ENCODE results near the gene CLIC6. TPM values are rescaled to one million over a fixed set of nuclear protein-coding genes. Genes with fewer than 3 reads are reported as not detected.

CLIC6 gene
- total RNA-seq, 1 experiment from 2014 or later: 0.24 TPM

GRCh38 chr21:34635307-34635706, 33.5 kb upstream of the CLIC6 start:
- Mint-ChIP-seq H3K9me3 (ENCODE audit: low read depth, unreplicated experiment) (no peaks in the 10 kb centered on the region), H3K4me1 (ENCODE audit: low read depth, unreplicated experiment) (peaks cover 2% of the 10 kb centered on the region), H3K36me3 (ENCODE audit: insufficient read depth, unreplicated experiment) (no peaks in the 10 kb centered on the region), H3K27ac (ENCODE audit: unreplicated experiment) (no peak overlapping the region), H3K4me3 (ENCODE audit: low read depth, unreplicated experiment) (no peak overlapping the region), H3K27me3 (ENCODE audit: unreplicated experiment) (peaks cover 43% of the 10 kb centered on the region)
- CTCF ChIA-PET: no interaction called here
- peak; percentile 11 for TF ChIP-seq CTCF (IDR thresholded peaks at IDR 0.05; ENCODE audit: unreplicated experiment)
- DNase-seq: peak; percentile 8
- intact Hi-C loops (cut with micrococcal nuclease; ENCODE audit: unreplicated experiment): no loop called here
- BruUV-seq (replicated peaks): no TSS peak

GRCh38 chr21:34636961-34637360, 31.8 kb upstream of the CLIC6 start:
- H3K4me3 Mint-ChIP-seq (ENCODE audit: low read depth, unreplicated experiment): no peak overlapping the region
- H3K36me3 Mint-ChIP-seq (ENCODE audit: insufficient read depth, unreplicated experiment): no peaks in the 10 kb centered on the region
- CTCF ChIA-PET: no interaction called here
- H3K9me3 Mint-ChIP-seq (ENCODE audit: low read depth, unreplicated experiment): no peaks in the 10 kb centered on the region
- DNase-seq: no peak
- no peak overlapping the region for H3K27ac Mint-ChIP-seq (ENCODE audit: unreplicated experiment)
- H3K4me1 Mint-ChIP-seq (ENCODE audit: low read depth, unreplicated experiment): peaks cover 9% of the 10 kb centered on the region
- TF ChIP-seq CTCF (IDR thresholded peaks at IDR 0.05; ENCODE audit: unreplicated experiment): no peak
- no TSS peak for BruUV-seq (replicated peaks)
- intact Hi-C loops (cut with micrococcal nuclease; ENCODE audit: unreplicated experiment): no loop called here
- H3K27me3 Mint-ChIP-seq (ENCODE audit: unreplicated experiment): peaks cover 40% of the 10 kb centered on the region

- TF ChIP-seq CTCF (IDR thresholded peaks at IDR 0.05; ENCODE audit: unreplicated experiment): no peak
- no peak overlapping the region for H3K4me3 Mint-ChIP-seq (ENCODE audit: low read depth, unreplicated experiment)
- peaks cover 17% of the 10 kb centered on the region for H3K27me3 Mint-ChIP-seq (ENCODE audit: unreplicated experiment)
- no peaks in the 10 kb centered on the region for H3K9me3 Mint-ChIP-seq (ENCODE audit: low read depth, unreplicated experiment)
- peaks cover 9% of the 10 kb centered on the region for H3K4me1 Mint-ChIP-seq (ENCODE audit: low read depth, unreplicated experiment)
- H3K36me3 Mint-ChIP-seq (ENCODE audit: insufficient read depth, unreplicated experiment): no peaks in the 10 kb centered on the region
- no peak overlapping the region for H3K27ac Mint-ChIP-seq (ENCODE audit: unreplicated experiment)
- CTCF ChIA-PET: no interaction called here
- BruUV-seq (replicated peaks): no TSS peak
- DNase-seq: no peak
- intact Hi-C loops (cut with micrococcal nuclease; ENCODE audit: unreplicated experiment): no loop called here
These were observed 29.5 kb upstream of the CLIC6 start for GRCh38 chr21:34639250-34639649.

- Mint-ChIP-seq H3K9me3 (ENCODE audit: low read depth, unreplicated experiment) (no peaks in the 10 kb centered on the region), H3K27me3 (ENCODE audit: unreplicated experiment) (peaks cover 12% of the 10 kb centered on the region), H3K27ac (ENCODE audit: unreplicated experiment) (no peak overlapping the region), H3K36me3 (ENCODE audit: insufficient read depth, unreplicated experiment) (no peaks in the 10 kb centered on the region), H3K4me1 (ENCODE audit: low read depth, unreplicated experiment) (peaks cover 9% of the 10 kb centered on the region), H3K4me3 (ENCODE audit: low read depth, unreplicated experiment) (no peak overlapping the region)
- no peak for DNase-seq
- no peak for TF ChIP-seq CTCF (IDR thresholded peaks at IDR 0.05; ENCODE audit: unreplicated experiment)
- no TSS peak for BruUV-seq (replicated peaks)
- CTCF ChIA-PET: no interaction called here
- intact Hi-C loops (cut with micrococcal nuclease; ENCODE audit: unreplicated experiment): no loop called here
These were observed 28.7 kb upstream of the CLIC6 start for GRCh38 chr21:34639882-34640788.

Measured in Calu3 (cell line).